H1 (cell line): ENCODE results near the gene SNX32. TPM values are rescaled to one million over a fixed set of nuclear protein-coding genes. Genes with fewer than 3 reads are reported as not detected.

Source experiments
- ATF2 ChIP-seq: IDR thresholded peaks from 2 replicates; pipeline ENCODE4 v1.6.1; 2012; ENCODE audit warnings: low read length, inconsistent platforms
- CBX8 ChIP-seq: fragments of 300-800, 300-1000 bp; sonication (generic); IDR thresholded peaks from 2 replicates; pipeline ENCODE4 v1.7.1; 2016; ENCODE audit warnings: low read depth, low read length, borderline replicate concordance
- CREB1 ChIP-seq: IDR thresholded peaks from 2 replicates; pipeline ENCODE4 v1.6.1; 2012; ENCODE audit warnings: inconsistent platforms
- EGR1 ChIP-seq: IDR thresholded peaks from 2 replicates; pipeline ENCODE4 v1.6.1; 2011; ENCODE audit warnings: low read depth, low read length, borderline replicate concordance
- HDAC2 ChIP-seq, 2 experiments: fragments of 300-600 bp in 1 of 2; sonication (generic) in 1 of 2; IDR thresholded peaks; 2 replicates each; pipeline ENCODE4 v1.6.1; 2011 to 2012; ENCODE audit warnings: low read depth in 2 of 2, low read length in 2 of 2, mild to moderate bottlenecking in 2 of 2, moderate library complexity in 2 of 2, borderline replicate concordance in 1 of 2, inconsistent platforms in 1 of 2
- JUN ChIP-seq: IDR thresholded peaks from 2 replicates; pipeline ENCODE4 v1.6.1; 2011; ENCODE audit warnings: low read depth, mild to moderate bottlenecking, improper control_type of control experiment, low read length
- KDM1A ChIP-seq: fragments of 200-600, 300-600 bp; sonication (generic); IDR thresholded peaks from 2 replicates; pipeline ENCODE4 v1.7.1; 2016; ENCODE audit warnings: mild to moderate bottlenecking, low read length, borderline replicate concordance
- PHF8 ChIP-seq: fragments of 200-600 bp; sonication (generic); conservative IDR thresholded peaks from 2 replicates; pipeline ENCODE4 v1.7.1; 2012; ENCODE audit warnings: low read depth, mild to moderate bottlenecking, inconsistent platforms, low read length, moderate library complexity
- RAD21 ChIP-seq, 2 experiments: IDR thresholded peaks in 1 of 2; conservative IDR thresholded peaks in 1 of 2; 2 replicates each; pipeline ENCODE4 v1.6.1; 2011; ENCODE audit warnings: low read depth in 2 of 2, low read length in 2 of 2, improper control_type of control experiment in 1 of 2, inconsistent platforms in 1 of 2, mild to moderate bottlenecking in 1 of 2, moderate library complexity in 1 of 2
- RFX5 ChIP-seq: IDR thresholded peaks from 2 replicates; pipeline ENCODE4 v1.6.1; 2011; ENCODE audit warnings: low read depth, low read length, improper control_type of control experiment, borderline replicate concordance
- RXRA ChIP-seq: IDR thresholded peaks from 2 replicates; pipeline ENCODE4 v1.6.1; 2011; ENCODE audit warnings: low read depth, mild to moderate bottlenecking, low read length, moderate library complexity; ENCODE audit not compliant: insufficient read depth
- SAP30 ChIP-seq: fragments of 300-600 bp; sonication (generic); IDR thresholded peaks from 2 replicates; pipeline ENCODE4 v1.7.1; 2012; ENCODE audit warnings: low read length, moderate library complexity, mild to moderate bottlenecking, inconsistent platforms; ENCODE audit not compliant: insufficient read depth, insufficient replicate concordance
- SIN3A ChIP-seq, 2 experiments: IDR thresholded peaks in 1 of 2; conservative IDR thresholded peaks in 1 of 2; 2 replicates each; pipeline ENCODE4 v1.6.1; 2011 to 2012; ENCODE audit warnings: low read length in 2 of 2, improper control_type of control experiment in 1 of 2, low read depth in 1 of 2, mild to moderate bottlenecking in 1 of 2
- SP4 ChIP-seq: IDR thresholded peaks from 2 replicates; pipeline ENCODE4 v1.6.1; 2012; ENCODE audit warnings: low read length, inconsistent platforms
- SRF ChIP-seq: IDR thresholded peaks from 2 replicates; pipeline ENCODE4 v1.6.1; 2011; ENCODE audit warnings: mild to moderate bottlenecking, low read depth, low read length, moderate library complexity
- SUZ12 ChIP-seq: fragments of 200-600 bp; sonication (generic); IDR thresholded peaks from 2 replicates; pipeline ENCODE4 v1.6.1; 2012; ENCODE audit warnings: mild to moderate bottlenecking, inconsistent platforms, low read length, moderate library complexity, mixed read lengths
- TBP ChIP-seq: IDR thresholded peaks from 2 replicates; pipeline ENCODE4 v1.6.1; 2011; ENCODE audit warnings: low read depth, low read length, improper control_type of control experiment
- USF2 ChIP-seq: IDR thresholded peaks from 2 replicates; pipeline ENCODE4 v1.6.1; 2011; ENCODE audit warnings: low read length, improper control_type of control experiment
- polyA plus RNA-seq, 7 experiments: library from polyadenylated mRNA; depleted of rRNA in 3 of 7; stranded (reverse) in 5 of 7; unstranded in 2 of 7; fragments of >200 nt in 5 of 7; fragments of 200-250 nt in 2 of 7; gene quantifications; 1 replicate in 5 of 7; 2 replicates in 1 of 7; 4 replicates in 1 of 7; pipeline versions ENCODE4 v1.2.1 to v1.2.3, GENCODE V29; 2011 to 2013; ENCODE audit warnings: missing spikeins in 2 of 7, mixed read lengths in 2 of 7
- total RNA-seq: library from RNA; stranded (reverse); fragmentation: NEBNext Ultra II Directional; extraction: Animal tissue kit (Norgen Biotek cat#: 25700); gene quantifications from 2 replicates; pipeline ENCODE4 v1.2.1, GENCODE V29; 2021

SNX32 gene
- total and polyA plus RNA-seq, 2 of the 8 experiments (the other 6 are each of a cell fraction or from before 2014, with no cell fraction given), result 0.76 to 2.2 TPM

- TF ChIP-seq RAD21 (IDR thresholded peaks at IDR 0.05 in 1 of 2, conservative IDR thresholded peaks at IDR 0.05 in 1 of 2; ENCODE audit: low read depth in 2 of 2, low read length in 2 of 2) (no peak), CREB1 (peak; percentile 64), JUN (no peak), SRF (no peak), USF2 (peak; percentile 83), SIN3A (conservative IDR thresholded peaks at IDR 0.05 in 1 of 2, IDR thresholded peaks at IDR 0.05 in 1 of 2; ENCODE audit: low read depth in 1 of 2, low read length in 2 of 2) (0 out of 4 replicates have a peak, but pooled peaks have one; percentile 16 to 44), EGR1 (peak; percentile 57; the same call in 1 of the 2 replicates), RFX5 (no peak), ATF2 (0 out of 2 replicates have a peak, but pooled peaks have one; percentile 15), SUZ12 (no peak), RXRA (0 out of 2 replicates have a peak, but pooled peaks have one; percentile 64), CBX8 (no peak), PHF8 (no peak), HDAC2 (IDR thresholded peaks at IDR 0.05; ENCODE audit: borderline replicate concordance in 1 of 2, low read depth in 2 of 2, low read length in 2 of 2) (0 out of 4 replicates have a peak, but pooled peaks have one; percentile 21 to 65), SP4 (peak; percentile 96), TBP (peak; percentile 50; the same call in 1 of the 2 replicates), SAP30 (no peak), KDM1A (peak; percentile 39; the same call in 1 of the 2 replicates)
Measured at GRCh38 chr11:65873318-65874156, 39.8 kb downstream of the SNX32 start (continued).
